Rectal smooth muscle tissue (tissue), 1 donor: ENCODE data around the gene PRIMPOL.
A peak's percentile ranks its signal among the peaks of the same experiment; 100 is the strongest.
"Not testable (repeated sequence)": the region's sequence is repeated elsewhere in the genome, so short reads cannot be mapped to it uniquely, and the experiment has no call there.

Experiments used
- H3K27ac ChIP-seq: one replicate; pipeline ENCODE4 v1.7.0; 2013; ENCODE audit warnings: low read depth, low read length, inconsistent platforms
- H3K27me3 ChIP-seq: one replicate; pipeline ENCODE4 v1.7.0; 2013; ENCODE audit warnings: low read length; ENCODE audit not compliant: control insufficient read depth, insufficient read depth
- H3K36me3 ChIP-seq: one replicate; pipeline ENCODE4 v1.7.0; 2013; ENCODE audit warnings: low read length; ENCODE audit not compliant: control insufficient read depth, insufficient read depth
- H3K4me1 ChIP-seq: one replicate; pipeline ENCODE4 v1.7.0; 2013; ENCODE audit warnings: low read length; ENCODE audit not compliant: control insufficient read depth, insufficient read depth
- H3K4me3 ChIP-seq: one replicate; pipeline ENCODE4 v1.7.0; 2013; ENCODE audit warnings: low read length
- H3K9ac ChIP-seq: one replicate; pipeline ENCODE4 v1.7.0; 2013; ENCODE audit warnings: low read length

Gene PRIMPOL

GRCh38 chr4:184644553-184645307, 4.8 kb upstream of the PRIMPOL start:
- peaks cover 14% of the 10 kb centered on the region for H3K4me1 ChIP-seq
- no peaks in the 10 kb centered on the region for H3K27me3 ChIP-seq
- H3K9ac ChIP-seq, result no peak overlapping the region
- no peak overlapping the region for H3K4me3 ChIP-seq
- H3K36me3 ChIP-seq, result peaks cover 7% of the 10 kb centered on the region
- H3K27ac ChIP-seq, result no peak overlapping the region

- H3K27ac ChIP-seq, result no peak overlapping the region
- no peak overlapping the region for H3K9ac ChIP-seq
These were observed 3.5 kb upstream of the PRIMPOL start for GRCh38 chr4:184645904-184646610.

GRCh38 chr4:184647266-184648053, 2.1 kb upstream of the PRIMPOL start:
- H3K4me1 ChIP-seq, result peaks cover 12% of the 10 kb centered on the region
- no peaks in the 10 kb centered on the region for H3K27me3 ChIP-seq
- peaks cover 2% of the 10 kb centered on the region for H3K36me3 ChIP-seq
- peak overlapping the region; percentile 93 for H3K27ac ChIP-seq
- no peak overlapping the region for H3K9ac ChIP-seq
- H3K4me3 ChIP-seq, result peak overlapping the region; percentile 82

More at GRCh38 chr4:184645904-184646610, 3.5 kb upstream of the PRIMPOL start:
- Histone ChIP-seq H3K4me1 (peaks cover 12% of the 10 kb centered on the region), H3K4me3 (no peak overlapping the region), H3K27me3 (no peaks in the 10 kb centered on the region), H3K36me3 (peaks cover 5% of the 10 kb centered on the region)

GRCh38 chr4:184648054-184648312, 1.6 kb upstream of the PRIMPOL start:
- peak overlapping the region; percentile 93 for H3K27ac ChIP-seq
- H3K4me1 ChIP-seq, result peaks cover 12% of the 10 kb centered on the region
- peak overlapping the region; percentile 82 for H3K4me3 ChIP-seq
- H3K9ac ChIP-seq, result peak overlapping the region; percentile 89
- H3K27me3 ChIP-seq, result no peaks in the 10 kb centered on the region
- H3K36me3 ChIP-seq, result no peaks in the 10 kb centered on the region

GRCh38 chr4:184648313-184649025, 1.1 kb upstream of the PRIMPOL start:
- peak overlapping the region; percentile 93 for H3K27ac ChIP-seq
- H3K36me3 ChIP-seq, result no peaks in the 10 kb centered on the region
- H3K4me3 ChIP-seq, result peak overlapping the region; percentile 82
- peak overlapping the region; percentile 89 for H3K9ac ChIP-seq
- H3K4me1 ChIP-seq, result peaks cover 12% of the 10 kb centered on the region
- no peaks in the 10 kb centered on the region for H3K27me3 ChIP-seq

GRCh38 chr4:184649971-184650855, 675 bp downstream of the PRIMPOL start:
- Histone ChIP-seq H3K27me3 (no peaks in the 10 kb centered on the region), H3K36me3 (no peaks in the 10 kb centered on the region), H3K27ac (peak overlapping the region; percentile 90), H3K4me3 (peak overlapping the region; percentile 72), H3K4me1 (peaks cover 12% of the 10 kb centered on the region), H3K9ac (peak overlapping the region; percentile 53)

GRCh38 chr4:184651899-184652298, 2.4 kb downstream of the PRIMPOL start:
- Histone ChIP-seq H3K27me3 (no peaks in the 10 kb centered on the region), H3K36me3 (no peaks in the 10 kb centered on the region), H3K27ac (no peak overlapping the region), H3K9ac (no peak overlapping the region), H3K4me3 (no peak overlapping the region), H3K4me1 (peaks cover 10% of the 10 kb centered on the region)

- H3K27me3 ChIP-seq, H3K4me3 ChIP-seq, H3K36me3 ChIP-seq, H3K27ac ChIP-seq, H3K4me1 ChIP-seq, H3K9ac ChIP-seq: not testable (repeated sequence)
These were observed 3.1 kb downstream of the PRIMPOL start for GRCh38 chr4:184652681-184653080.

- no peaks in the 10 kb centered on the region for H3K36me3 ChIP-seq
- no peak overlapping the region for H3K27ac ChIP-seq
- no peak overlapping the region for H3K9ac ChIP-seq
- no peaks in the 10 kb centered on the region for H3K4me1 ChIP-seq
- no peak overlapping the region for H3K4me3 ChIP-seq
- H3K27me3 ChIP-seq, result no peaks in the 10 kb centered on the region
These were observed 4.1 kb downstream of the PRIMPOL start for GRCh38 chr4:184653650-184654049.

- H3K9ac ChIP-seq, result no peak overlapping the region
- no peak overlapping the region for H3K27ac ChIP-seq
- no peak overlapping the region for H3K4me3 ChIP-seq
- no peaks in the 10 kb centered on the region for H3K36me3 ChIP-seq
- H3K4me1 ChIP-seq, result no peaks in the 10 kb centered on the region
- H3K27me3 ChIP-seq, result no peaks in the 10 kb centered on the region
These were observed 6.6 kb downstream of the PRIMPOL start for GRCh38 chr4:184655889-184656869.

GRCh38 chr4:184657144-184657543, 7.6 kb downstream of the PRIMPOL start:
- Histone ChIP-seq H3K27me3 (no peaks in the 10 kb centered on the region), H3K9ac (no peak overlapping the region), H3K4me3 (no peak overlapping the region), H3K4me1 (no peaks in the 10 kb centered on the region), H3K27ac (no peak overlapping the region), H3K36me3 (no peaks in the 10 kb centered on the region)
